H1 (cell line): ENCODE data around the gene OR5M3. TPM values are rescaled to one million over a fixed set of nuclear protein-coding genes. Genes with fewer than 3 reads are reported as not detected.

ENCODE experiments used
- polyA plus RNA-seq, 7 experiments: library from polyadenylated mRNA; depleted of rRNA in 3 of 7; stranded (reverse) in 5 of 7; unstranded in 2 of 7; fragments of >200 nt in 5 of 7; fragments of 200-250 nt in 2 of 7; gene quantifications; 1 replicate in 5 of 7; 2 replicates in 1 of 7; 4 replicates in 1 of 7; pipeline versions ENCODE4 v1.2.1 to v1.2.3, GENCODE V29; 2011 to 2013; ENCODE audit warnings: missing spikeins in 2 of 7, mixed read lengths in 2 of 7
- total RNA-seq: library from RNA; stranded (reverse); fragmentation: NEBNext Ultra II Directional; extraction: Animal tissue kit (Norgen Biotek cat#: 25700); gene quantifications from 2 replicates; pipeline ENCODE4 v1.2.1, GENCODE V29; 2021

OR5M3 gene
- total and polyA plus RNA-seq, 2 of the 8 experiments (the other 6 are each of a cell fraction or from before 2014, with no cell fraction given): not detected

Other genes starting within 250 kb of the OR5M3 start
- gene OR5T2, start 239.1 kb downstream of the OR5M3 start, total RNA-seq: not detected in 2 replicates
- gene OR5T2, start 239.1 kb downstream of the OR5M3 start, polyA plus RNA-seq (2011; rRNA removed): not detected in 2 replicates
- not detected in 2 replicates for gene OR5T3, start 221.1 kb downstream of the OR5M3 start, total RNA-seq
- gene OR5T3, start 221.1 kb downstream of the OR5M3 start, polyA plus RNA-seq (2011; rRNA removed): not detected in 2 replicates
- not detected in 2 replicates for gene OR5T1, start 199.2 kb downstream of the OR5M3 start, total RNA-seq
- gene OR5T1, start 199.2 kb downstream of the OR5M3 start, polyA plus RNA-seq (2011; rRNA removed): not detected in 2 replicates
- not detected in 2 replicates for gene OR8H1, start 181.1 kb downstream of the OR5M3 start, total RNA-seq
- not detected in 2 replicates for gene OR8H1, start 181.1 kb downstream of the OR5M3 start, polyA plus RNA-seq (2011; rRNA removed)
- gene OR8K3, start 158.2 kb downstream of the OR5M3 start, total RNA-seq: not detected in 2 replicates
- gene OR8K3, start 158.2 kb downstream of the OR5M3 start, polyA plus RNA-seq (2011; rRNA removed): not detected in 2 replicates
- not detected in 2 replicates for gene OR8K1, start 127.3 kb downstream of the OR5M3 start, total RNA-seq
- gene OR8K1, start 127.3 kb downstream of the OR5M3 start, polyA plus RNA-seq (2011; rRNA removed): not detected in 2 replicates
- gene OR8J1, start 119.1 kb downstream of the OR5M3 start, total RNA-seq: not detected in 2 replicates
- not detected in 2 replicates for gene OR8J1, start 119.1 kb downstream of the OR5M3 start, polyA plus RNA-seq (2011; rRNA removed)
- gene OR8U1, start 97.7 kb downstream of the OR5M3 start, total RNA-seq: not detected in 2 replicates
- gene OR8U1, start 97.7 kb downstream of the OR5M3 start, polyA plus RNA-seq (2011; rRNA removed): not detected in 2 replicates
- gene OR5AL1, start 60.7 kb downstream of the OR5M3 start, total RNA-seq: not detected in 2 replicates
- gene OR5AL1, start 60.7 kb downstream of the OR5M3 start, polyA plus RNA-seq (2011; rRNA removed): not detected in 2 replicates
- gene OR5M8, start 18.0 kb upstream of the OR5M3 start, total RNA-seq: not detected in 2 replicates
- gene OR5M8, start 18.0 kb upstream of the OR5M3 start, polyA plus RNA-seq (2011; rRNA removed): not detected in 2 replicates
- not detected in 2 replicates for gene OR5M11, start 69.9 kb upstream of the OR5M3 start, total RNA-seq
- gene OR5M11, start 69.9 kb upstream of the OR5M3 start, polyA plus RNA-seq (2011; rRNA removed): 0.08 TPM in 1 of 2 replicates, not detected in the other
- not detected in 2 replicates for gene OR5M10, start 104.4 kb upstream of the OR5M3 start, total RNA-seq
- not detected in 2 replicates for gene OR5M10, start 104.4 kb upstream of the OR5M3 start, polyA plus RNA-seq (2011; rRNA removed)
- gene OR5M1, start 141.5 kb upstream of the OR5M3 start, total RNA-seq: not detected in 2 replicates
- gene OR5M1, start 141.5 kb upstream of the OR5M3 start, polyA plus RNA-seq (2011; rRNA removed): not detected in 2 replicates
- not detected in 2 replicates for gene OR5AP2, start 169.1 kb upstream of the OR5M3 start, total RNA-seq
- gene OR5AP2, start 169.1 kb upstream of the OR5M3 start, polyA plus RNA-seq (2011; rRNA removed): not detected in 2 replicates
- gene OR5AR1, start 190.3 kb upstream of the OR5M3 start, total RNA-seq: not detected in 2 replicates
- gene OR5AR1, start 190.3 kb upstream of the OR5M3 start, polyA plus RNA-seq (2011; rRNA removed): 0.12 TPM in 1 of 2 replicates, not detected in the other
- not detected in 2 replicates for gene OR9G1, start 225.7 kb upstream of the OR5M3 start, total RNA-seq
- gene OR9G1, start 225.7 kb upstream of the OR5M3 start, polyA plus RNA-seq (2011; rRNA removed): not detected in 2 replicates